Measurements from ENCODE around the gene FAM234B. TPM values are rescaled to one million over a fixed set of nuclear protein-coding genes. Genes with fewer than 3 reads are reported as not detected.

FAM234B gene
- total and polyA plus RNA-seq, 2 experiments from 2014 or later: 9.5 to 21.1 TPM

DNA sequence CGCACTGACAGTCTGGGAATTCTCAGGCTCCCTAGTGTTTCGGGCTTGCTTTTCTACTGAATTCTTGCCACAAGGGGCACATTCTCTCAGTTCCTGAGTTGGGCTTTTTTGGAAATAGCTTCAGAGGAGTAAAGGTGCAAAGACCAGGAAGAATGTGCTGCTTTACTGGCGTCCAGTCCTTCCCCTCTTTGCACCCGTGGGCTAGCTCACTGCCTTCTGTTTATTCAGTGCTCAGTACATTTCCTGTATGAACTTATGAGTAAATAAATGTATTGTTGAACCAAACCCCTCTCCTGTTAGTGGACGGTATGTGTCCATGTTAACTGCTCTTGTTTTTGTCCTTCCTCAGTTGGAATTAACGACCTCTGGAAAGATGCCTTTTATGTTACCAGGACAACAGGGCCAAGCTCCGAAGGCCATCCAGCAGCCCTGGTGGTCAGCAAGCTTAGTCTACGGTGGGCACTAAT is 35.3 kb downstream of the FAM234B start:
- H3K36me3 Mint-ChIP-seq (ENCODE audit: low read depth): peaks cover 69% of the 10 kb centered on the region
- Histone ChIP-seq H3K27me3 (ENCODE audit: insufficient read depth) (no peaks in the 10 kb centered on the region), H3K4me3 (no peak overlapping the region), H3F3A (replicated peaks; ENCODE audit: low read depth) (no peaks in the 10 kb centered on the region), H3K4me2 (no peak overlapping the region), H3K9me2 (ENCODE audit: insufficient read depth) (no peaks in the 10 kb centered on the region), H3K36me3 (ENCODE audit: insufficient read depth) (peaks cover 7% of the 10 kb centered on the region; the same call in 1 of the 2 replicates), H2AFZ (no peak overlapping the region), H4K20me1 (replicated peaks; ENCODE audit: insufficient read depth) (no peaks in the 10 kb centered on the region), H3K79me2 (replicated peaks; ENCODE audit: insufficient read depth) (no peaks in the 10 kb centered on the region), H3K4me1 (ENCODE audit: insufficient read depth) (no peaks in the 10 kb centered on the region), H3K27ac (ENCODE audit: low read depth) (0 out of 2 replicates have a peak overlapping the region, but pooled peaks have one; percentile 17)
- DNase-seq (ENCODE audit: low spot score): peak; percentile 87
- ATAC-seq: peak; percentile 96
- no peak overlapping the region for H3K4me3 Mint-ChIP-seq
- H3K9me3 Mint-ChIP-seq: no peaks in the 10 kb centered on the region
- H3K27me3 Mint-ChIP-seq (ENCODE audit: insufficient read depth, low read depth, poor library complexity): peaks cover 2% of the 10 kb centered on the region
- peak overlapping the region; percentile 69; the same call in 1 of the 2 replicates for H3K27ac Mint-ChIP-seq
- H3K4me1 Mint-ChIP-seq: peaks cover 9% of the 10 kb centered on the region
- TF ChIP-seq JUNB (IDR thresholded peaks at IDR 0.05; ENCODE audit: unreplicated experiment) (no peak), ZNF114 (CRISPR knock-in tag; IDR thresholded peaks at IDR 0.05) (no peak)
- TF ChIP-seq, protein P1, sequence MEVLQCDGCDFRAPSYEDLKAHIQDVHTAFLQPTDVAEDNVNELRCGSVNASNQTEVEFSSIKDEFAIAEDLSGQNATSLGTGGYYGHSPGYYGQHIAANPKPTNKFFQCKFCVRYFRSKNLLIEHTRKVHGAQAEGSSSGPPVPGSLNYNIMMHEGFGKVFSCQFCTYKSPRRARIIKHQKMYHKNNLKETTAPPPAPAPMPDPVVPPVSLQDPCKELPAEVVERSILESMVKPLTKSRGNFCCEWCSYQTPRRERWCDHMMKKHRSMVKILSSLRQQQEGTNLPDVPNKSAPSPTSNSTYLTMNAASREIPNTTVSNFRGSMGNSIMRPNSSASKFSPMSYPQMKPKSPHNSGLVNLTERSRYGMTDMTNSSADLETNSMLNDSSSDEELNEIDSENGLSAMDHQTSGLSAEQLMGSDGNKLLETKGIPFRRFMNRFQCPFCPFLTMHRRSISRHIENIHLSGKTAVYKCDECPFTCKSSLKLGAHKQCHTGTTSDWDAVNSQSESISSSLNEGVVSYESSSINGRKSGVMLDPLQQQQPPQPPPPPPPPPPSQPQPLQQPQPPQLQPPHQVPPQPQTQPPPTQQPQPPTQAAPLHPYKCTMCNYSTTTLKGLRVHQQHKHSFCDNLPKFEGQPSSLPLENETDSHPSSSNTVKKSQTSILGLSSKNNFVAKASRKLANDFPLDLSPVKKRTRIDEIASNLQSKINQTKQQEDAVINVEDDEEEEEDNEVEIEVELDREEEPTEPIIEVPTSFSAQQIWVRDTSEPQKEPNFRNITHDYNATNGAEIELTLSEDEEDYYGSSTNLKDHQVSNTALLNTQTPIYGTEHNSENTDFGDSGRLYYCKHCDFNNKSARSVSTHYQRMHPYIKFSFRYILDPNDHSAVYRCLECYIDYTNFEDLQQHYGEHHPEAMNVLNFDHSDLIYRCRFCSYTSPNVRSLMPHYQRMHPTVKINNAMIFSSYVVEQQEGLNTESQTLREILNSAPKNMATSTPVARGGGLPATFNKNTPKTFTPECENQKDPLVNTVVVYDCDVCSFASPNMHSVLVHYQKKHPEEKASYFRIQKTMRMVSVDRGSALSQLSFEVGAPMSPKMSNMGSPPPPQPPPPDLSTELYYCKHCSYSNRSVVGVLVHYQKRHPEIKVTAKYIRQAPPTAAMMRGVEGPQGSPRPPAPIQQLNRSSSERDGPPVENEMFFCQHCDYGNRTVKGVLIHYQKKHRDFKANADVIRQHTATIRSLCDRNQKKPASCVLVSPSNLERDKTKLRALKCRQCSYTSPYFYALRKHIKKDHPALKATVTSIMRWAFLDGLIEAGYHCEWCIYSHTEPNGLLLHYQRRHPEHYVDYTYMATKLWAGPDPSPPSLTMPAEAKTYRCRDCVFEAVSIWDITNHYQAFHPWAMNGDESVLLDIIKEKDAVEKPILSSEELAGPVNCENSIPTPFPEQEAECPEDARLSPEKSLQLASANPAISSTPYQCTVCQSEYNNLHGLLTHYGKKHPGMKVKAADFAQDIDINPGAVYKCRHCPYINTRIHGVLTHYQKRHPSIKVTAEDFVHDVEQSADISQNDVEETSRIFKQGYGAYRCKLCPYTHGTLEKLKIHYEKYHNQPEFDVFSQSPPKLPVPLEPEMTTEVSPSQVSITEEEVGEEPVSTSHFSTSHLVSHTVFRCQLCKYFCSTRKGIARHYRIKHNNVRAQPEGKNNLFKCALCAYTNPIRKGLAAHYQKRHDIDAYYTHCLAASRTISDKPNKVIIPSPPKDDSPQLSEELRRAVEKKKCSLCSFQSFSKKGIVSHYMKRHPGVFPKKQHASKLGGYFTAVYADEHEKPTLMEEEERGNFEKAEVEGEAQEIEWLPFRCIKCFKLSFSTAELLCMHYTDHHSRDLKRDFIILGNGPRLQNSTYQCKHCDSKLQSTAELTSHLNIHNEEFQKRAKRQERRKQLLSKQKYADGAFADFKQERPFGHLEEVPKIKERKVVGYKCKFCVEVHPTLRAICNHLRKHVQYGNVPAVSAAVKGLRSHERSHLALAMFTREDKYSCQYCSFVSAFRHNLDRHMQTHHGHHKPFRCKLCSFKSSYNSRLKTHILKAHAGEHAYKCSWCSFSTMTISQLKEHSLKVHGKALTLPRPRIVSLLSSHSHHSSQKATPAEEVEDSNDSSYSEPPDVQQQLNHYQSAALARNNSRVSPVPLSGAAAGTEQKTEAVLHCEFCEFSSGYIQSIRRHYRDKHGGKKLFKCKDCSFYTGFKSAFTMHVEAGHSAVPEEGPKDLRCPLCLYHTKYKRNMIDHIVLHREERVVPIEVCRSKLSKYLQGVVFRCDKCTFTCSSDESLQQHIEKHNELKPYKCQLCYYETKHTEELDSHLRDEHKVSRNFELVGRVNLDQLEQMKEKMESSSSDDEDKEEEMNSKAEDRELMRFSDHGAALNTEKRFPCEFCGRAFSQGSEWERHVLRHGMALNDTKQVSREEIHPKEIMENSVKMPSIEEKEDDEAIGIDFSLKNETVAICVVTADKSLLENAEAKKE (CRISPR knock-in tag; IDR thresholded peaks at IDR 0.05): no peak
- TF ChIP-seq, protein P2, sequence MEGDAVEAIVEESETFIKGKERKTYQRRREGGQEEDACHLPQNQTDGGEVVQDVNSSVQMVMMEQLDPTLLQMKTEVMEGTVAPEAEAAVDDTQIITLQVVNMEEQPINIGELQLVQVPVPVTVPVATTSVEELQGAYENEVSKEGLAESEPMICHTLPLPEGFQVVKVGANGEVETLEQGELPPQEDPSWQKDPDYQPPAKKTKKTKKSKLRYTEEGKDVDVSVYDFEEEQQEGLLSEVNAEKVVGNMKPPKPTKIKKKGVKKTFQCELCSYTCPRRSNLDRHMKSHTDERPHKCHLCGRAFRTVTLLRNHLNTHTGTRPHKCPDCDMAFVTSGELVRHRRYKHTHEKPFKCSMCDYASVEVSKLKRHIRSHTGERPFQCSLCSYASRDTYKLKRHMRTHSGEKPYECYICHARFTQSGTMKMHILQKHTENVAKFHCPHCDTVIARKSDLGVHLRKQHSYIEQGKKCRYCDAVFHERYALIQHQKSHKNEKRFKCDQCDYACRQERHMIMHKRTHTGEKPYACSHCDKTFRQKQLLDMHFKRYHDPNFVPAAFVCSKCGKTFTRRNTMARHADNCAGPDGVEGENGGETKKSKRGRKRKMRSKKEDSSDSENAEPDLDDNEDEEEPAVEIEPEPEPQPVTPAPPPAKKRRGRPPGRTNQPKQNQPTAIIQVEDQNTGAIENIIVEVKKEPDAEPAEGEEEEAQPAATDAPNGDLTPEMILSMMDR (conservative IDR thresholded peaks at IDR 0.05; ENCODE audit: low read depth in 2 of 2): peak; percentile 68 to 74

Measured in GM23338 (cell line).